GM21786 (cell line): ENCODE results near the gene RHBDL2.
A peak's percentile ranks its signal among the peaks of the same experiment; 100 is the strongest.
"Not testable (repeated sequence)": the region's sequence is repeated elsewhere in the genome, so short reads cannot be mapped to it uniquely, and the experiment has no call there.

Experiments
- ATAC-seq: cut with Tn5 transposase; IDR thresholded peaks from one replicate; pipeline ENCODE4 v1.9.1; 2021; ENCODE audit not compliant: unreplicated experiment

Gene RHBDL2, protein sequence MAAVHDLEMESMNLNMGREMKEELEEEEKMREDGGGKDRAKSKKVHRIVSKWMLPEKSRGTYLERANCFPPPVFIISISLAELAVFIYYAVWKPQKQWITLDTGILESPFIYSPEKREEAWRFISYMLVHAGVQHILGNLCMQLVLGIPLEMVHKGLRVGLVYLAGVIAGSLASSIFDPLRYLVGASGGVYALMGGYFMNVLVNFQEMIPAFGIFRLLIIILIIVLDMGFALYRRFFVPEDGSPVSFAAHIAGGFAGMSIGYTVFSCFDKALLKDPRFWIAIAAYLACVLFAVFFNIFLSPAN

DNA sequence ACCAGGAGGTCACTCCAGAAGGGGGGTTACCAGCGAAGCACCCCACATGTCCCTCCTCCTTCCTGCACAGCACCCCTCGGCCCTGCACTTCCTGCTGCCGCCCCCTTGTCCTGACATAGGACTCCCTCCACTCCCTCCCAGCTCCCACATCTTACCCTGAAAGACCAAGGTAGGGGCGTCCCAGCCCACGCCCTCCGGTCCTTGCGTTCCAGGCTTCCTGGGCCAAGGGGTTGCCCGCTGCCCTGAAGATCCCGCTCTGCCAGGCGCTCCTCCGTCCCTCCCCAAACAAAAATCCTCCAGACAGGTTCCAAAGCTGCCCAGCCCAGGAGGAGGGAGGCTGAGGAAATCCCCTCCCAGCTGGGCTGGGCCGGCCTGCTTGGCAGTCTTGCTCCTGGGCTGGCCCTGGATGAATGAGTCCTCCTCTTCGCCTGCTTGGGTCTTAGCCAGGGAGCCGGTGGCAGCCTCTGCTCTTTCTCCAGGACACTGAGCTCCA lies at the start of gene RHBDL2:
Gene RHBDL2, minus strand, starts transcription at position 304 of the 493 bp plus-strand sequence. CDS start 22,618 bp downstream, outside the sequence.
- ATAC-seq: no peak

DNA sequence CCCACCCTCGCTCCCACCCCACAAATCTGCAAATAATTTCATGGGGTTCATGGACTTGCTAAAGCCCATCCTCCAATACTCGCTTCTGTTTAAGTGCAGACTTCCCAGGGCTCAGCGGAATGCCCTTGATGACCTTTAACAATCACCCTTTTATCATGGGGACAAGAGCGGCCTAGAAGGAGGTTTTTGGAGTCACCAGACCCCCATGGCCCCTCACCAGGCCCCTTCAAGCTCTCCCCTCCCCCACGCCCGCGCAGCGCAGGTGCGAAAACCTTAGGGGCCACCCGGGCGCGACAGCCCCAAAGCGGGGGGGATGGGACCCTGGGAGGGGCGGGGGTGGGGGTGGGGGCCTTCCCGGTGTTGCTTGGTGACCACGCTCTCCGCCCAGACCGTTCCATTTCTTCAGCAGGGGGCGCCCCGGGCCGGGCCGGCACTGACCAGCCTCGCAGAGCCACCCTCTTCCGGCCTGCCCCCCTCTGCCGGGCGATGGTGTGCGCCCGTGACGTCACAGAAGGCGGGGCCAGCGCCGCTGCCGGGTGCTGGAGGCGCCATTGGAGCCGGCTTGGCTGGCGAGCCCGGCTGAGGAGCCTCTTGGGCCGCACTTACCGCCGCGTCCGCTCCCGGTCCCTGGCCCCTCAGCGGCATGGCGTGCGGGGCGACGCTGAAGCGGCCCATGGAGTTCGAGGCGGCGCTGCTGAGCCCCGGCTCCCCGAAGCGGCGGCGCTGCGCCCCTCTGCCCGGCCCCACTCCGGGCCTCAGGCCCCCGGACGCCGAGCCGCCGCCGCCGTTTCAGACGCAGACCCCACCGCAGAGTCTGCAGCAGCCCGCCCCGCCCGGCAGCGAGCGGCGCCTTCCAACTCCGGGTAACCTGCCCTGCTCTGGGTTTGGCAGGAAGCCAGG lies 49.4 kb upstream of the RHBDL2 start, which contains the start of gene AKIRIN1:
Gene AKIRIN1, plus strand, starts transcription at position 539 of the 900 bp plus-strand sequence. Its CDS starts 105 bp downstream, at position 644.
- ATAC-seq: peak; percentile 95

DNA sequence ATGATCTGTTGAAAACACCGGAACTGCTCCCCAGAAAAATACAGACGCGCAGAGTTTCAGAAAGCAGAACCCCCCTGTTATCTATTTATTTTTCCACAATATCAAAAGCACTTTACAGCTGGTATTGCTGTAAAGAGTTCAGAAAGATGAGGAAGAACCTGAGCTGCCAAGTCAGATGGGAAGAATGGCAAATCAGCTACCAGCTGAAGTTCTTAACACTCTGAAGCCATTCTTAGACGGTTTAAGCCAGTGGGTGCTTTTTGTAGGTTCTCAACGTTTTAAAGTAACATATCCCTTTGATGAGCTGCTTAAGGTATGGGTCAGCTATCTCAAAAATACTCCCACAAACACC lies 48.7 kb upstream of the RHBDL2 start:
- ATAC-seq: no peak

DNA sequence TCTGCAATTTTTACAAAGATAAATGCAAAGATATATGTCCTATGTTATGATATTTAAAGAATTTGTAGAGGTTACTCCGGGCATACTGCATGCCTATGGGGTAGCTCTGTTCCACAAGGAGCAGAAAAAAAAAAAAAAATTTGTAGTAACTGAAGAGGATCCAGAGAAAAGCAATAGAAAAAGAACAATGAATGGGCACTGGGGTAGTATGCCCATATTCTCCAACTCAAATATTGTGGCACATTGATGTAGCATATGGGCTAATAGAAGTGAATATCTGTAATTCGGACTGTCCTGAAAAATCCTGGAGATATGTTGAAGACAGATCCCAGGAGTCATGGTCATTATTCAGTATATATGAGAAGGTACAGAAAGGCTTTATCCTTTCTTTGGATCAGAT lies 48.3 kb upstream of the RHBDL2 start:
- no peak for ATAC-seq

DNA sequence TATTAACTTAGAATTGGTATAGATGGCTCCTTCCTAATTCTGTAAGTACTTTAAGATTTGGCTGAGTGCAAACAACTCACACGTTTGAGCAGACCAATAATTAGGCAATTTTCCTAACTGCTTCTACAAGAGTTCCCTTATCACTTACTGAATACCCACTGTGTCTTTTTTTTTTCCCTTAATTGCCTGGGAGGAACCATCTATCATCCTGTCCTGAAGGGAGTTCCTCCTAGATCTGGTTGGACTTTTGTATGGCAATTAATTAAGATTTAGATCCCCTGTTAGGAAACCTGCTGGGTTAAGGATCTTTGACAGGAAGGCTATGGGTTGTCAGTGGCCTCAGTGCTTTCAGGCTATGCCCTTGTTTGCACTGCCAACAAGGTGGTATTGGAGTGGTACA lies 37.8 kb upstream of the RHBDL2 start:
- not testable (repeated sequence) for ATAC-seq

DNA sequence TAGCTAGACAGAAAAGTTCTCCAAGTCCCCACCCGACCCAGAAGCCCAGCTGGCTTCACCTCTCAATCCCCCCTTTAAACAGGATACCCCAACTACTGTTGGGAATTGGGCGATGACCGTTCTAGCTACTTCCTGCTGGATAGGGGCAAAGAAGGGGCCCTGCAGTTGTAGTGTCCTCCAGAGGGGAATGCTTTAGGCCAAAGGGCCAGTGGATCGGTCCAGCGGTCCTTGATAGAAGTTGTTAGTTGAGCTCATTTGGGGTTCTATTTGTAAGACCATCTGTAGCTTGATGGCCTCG lies 36.6 kb upstream of the RHBDL2 start:
- not testable (repeated sequence) for ATAC-seq

DNA sequence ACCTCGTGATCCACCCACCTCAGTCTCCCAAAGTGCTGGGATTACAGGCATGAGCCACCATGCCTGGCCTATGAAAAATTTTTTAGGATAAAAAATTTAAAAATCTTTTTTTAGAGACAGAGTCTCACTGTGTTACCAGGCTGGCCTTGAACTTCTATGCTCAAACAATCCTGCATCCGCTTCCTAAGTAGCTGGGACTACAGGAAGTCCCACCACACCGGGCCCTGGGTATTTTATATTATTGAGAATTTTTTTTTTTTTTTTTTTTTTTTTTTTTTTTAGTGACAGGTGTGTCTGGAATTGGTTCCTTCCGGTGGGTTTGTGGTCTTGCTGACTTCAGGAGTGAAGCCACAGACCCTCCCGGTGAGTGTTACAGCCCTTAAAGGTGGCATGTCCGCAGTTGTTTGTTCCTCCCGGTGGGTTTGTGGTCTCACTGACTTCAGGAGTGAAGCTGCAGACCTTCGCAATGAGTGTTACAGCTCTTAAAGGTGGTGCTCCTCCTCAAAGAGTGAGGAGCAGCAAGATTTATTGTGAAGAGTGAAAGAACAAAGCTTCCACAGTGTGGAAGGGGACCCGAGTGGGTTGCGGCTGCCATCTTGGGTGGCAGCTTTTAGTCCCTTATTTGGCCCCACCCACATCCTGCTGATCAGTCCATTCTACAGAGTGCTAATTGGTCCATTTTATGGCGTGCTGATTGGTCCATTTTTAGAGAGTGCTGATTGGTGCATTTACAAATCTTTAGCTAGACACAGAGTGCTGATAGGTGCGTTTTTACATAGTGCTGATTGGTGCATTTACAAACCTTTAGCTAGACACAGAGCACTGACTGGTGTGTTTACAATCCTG lies 36.0 kb upstream of the RHBDL2 start:
- not testable (repeated sequence) for ATAC-seq

DNA sequence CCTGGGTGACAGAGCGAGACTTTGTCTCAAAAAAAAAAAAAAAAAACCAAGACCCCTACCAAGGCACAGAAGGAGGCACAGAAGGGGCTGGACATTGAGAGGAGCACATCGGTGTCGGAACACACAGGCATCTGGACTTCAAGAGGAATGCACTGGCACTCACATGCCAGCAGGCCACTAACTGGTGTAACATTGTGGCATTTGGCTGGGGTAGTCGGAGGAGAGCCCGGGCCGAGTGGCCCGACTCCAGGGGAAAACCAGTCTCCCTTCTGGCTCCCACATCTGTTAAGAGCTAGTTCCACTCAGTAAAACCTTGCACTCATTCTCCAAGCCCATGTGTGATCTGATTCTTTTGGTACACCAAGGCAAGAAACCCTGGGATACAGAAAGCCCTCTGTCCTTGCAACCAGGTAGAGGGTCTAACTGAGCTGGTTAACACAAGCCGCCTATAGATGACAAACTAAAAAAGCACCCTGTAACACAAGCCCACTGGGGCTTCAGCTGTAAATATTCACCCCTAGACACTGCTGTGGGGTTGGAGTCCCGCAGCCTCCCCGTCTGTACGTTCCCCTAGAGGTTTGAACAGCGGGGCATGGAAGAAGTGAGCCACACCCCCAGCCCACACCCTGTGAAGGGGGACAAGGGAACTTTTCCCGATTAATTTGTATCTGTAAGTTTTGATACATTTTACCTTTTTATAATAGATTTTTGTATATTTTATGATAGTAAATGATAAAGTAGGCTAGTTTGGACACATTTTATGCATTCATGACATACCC lies 32.2 kb upstream of the RHBDL2 start:
- no peak for ATAC-seq

DNA sequence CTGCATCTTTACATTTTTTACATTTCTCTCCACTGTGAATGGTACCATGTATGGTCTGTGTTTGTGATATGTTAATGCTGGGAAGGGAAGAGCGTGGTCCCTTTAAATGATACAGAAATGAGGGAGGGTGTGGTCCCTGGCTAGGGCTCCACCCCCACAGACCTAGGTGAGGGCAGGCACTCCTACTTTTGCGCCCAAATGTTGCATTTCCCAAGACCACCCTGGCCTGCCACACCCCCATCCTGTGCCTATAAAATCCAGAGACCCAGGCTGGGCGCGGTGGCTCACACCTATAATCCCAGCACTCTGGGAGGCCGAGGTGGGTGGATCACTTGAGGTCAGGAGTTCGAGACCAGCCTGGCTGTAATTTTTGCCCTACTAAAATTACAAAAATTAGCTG lies 31.5 kb upstream of the RHBDL2 start:
- not testable (repeated sequence) for ATAC-seq

DNA sequence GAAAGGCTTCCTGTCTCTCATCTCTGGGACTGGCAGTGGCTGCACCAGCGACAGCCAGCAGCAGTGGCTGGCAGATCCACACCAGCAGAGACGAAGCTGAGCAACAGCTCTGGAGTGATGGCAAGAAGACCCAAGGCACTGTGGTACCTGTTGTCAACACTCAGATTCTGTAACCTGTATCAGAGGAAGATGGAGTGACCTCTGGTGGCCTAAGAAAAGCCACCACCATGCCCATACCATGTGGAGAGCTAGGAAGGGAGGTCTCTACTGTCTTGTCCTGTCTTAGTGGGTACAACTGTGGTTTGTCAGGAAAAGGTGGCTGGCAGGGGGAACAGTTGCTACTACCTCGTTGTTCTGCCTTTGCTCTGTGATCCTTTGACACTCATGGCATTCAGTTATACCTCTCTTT lies 22.5 kb upstream of the RHBDL2 start:
- ATAC-seq: no peak

DNA sequence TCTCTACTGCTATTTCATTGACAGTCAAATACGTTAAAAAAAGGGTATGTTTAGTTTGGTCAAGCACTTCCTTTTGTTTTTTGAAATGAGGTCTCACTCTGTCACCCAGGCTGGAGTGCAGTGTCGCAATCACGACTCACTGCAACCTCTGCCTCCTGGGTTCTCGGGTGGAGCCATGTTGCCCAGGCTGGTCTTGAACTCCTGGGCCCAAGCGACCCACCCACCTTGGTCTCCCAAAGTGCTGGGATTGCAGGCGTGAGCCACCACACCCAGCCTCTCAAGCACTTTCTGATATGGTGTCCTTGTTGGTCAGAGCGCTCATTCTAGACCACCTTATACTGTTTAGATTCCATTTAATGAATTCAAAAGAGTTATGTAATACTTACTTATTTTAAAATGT lies 20.9 kb upstream of the RHBDL2 start:
- no peak for ATAC-seq

DNA sequence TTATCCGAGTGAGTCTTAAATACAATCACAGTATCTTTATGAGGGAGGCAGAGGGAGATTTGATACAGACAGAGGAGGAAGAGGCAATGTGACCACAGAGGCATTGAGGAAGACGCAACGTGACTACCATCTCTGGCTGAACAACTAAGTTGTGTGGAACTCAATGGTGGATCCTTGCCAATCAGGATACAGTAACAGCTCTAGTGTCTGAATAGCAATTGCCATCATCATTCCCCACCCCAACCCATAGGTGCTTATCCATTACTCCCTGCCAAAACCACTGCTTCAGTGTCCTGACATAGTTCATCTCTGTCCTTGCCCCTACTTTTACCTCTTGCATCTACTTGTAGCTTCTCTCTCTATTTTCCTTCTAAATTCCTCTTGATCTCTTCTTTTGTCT lies 20.5 kb upstream of the RHBDL2 start:
- no peak for ATAC-seq

DNA sequence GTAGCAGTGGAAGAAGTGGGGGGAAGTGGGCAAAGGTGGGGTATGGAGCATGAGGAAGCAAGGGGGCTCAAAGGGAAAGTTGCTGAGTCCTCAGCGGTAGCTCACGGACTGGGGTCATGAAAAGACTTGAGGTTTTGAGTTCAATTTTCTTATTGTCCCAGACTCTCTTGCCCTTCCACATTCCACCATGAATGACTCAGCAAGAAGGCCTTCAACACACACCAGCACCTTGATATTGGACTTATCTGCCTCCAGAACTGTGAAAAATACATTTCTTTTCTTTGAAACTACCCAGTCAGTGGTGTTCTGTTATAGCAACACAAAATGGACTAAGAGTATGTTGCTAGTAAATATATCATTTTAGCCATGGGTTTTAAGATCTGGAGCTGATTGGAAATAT lies 17.3 kb upstream of the RHBDL2 start:
- ATAC-seq: no peak

DNA sequence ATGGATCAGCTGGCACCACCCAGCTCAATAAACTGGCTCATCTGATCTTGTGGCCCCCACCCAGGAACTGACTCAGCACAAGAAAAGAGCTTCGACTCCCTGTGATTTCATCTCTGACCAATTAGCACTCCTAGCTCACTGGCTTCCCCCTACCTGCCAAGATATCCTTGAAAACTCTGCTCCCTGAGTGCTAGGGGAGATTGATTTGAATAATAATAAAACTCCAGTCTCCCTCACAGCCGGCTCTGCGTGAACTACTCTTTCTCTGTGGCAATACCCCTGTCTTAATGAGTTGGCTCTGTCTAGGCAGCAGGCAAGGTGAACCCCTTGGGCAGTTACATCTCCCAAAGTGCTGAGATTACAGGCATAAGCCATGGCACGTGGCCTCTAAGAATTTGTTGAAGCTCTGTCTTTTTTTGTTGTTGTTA lies 11.8 kb upstream of the RHBDL2 start:
- no peak for ATAC-seq

DNA sequence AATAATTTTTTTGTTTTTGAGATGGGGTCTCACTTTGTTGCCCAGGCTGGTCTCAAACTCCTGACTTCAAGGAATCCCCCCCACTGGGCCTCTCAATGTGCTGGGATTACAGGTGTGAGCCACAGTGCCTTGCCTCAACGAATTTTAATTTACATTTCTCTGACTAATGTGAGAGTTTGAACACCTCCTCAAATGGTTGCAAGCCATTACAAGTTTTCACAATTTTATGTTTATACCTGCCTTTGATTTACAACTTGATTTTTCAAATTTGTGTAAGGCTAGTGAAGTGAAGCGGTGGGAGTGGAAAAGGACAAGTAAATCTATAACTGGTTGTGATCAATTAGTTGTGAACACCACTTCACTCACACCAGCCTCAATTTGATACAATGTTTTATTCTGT lies 8.9 kb upstream of the RHBDL2 start:
- no peak for ATAC-seq

DNA sequence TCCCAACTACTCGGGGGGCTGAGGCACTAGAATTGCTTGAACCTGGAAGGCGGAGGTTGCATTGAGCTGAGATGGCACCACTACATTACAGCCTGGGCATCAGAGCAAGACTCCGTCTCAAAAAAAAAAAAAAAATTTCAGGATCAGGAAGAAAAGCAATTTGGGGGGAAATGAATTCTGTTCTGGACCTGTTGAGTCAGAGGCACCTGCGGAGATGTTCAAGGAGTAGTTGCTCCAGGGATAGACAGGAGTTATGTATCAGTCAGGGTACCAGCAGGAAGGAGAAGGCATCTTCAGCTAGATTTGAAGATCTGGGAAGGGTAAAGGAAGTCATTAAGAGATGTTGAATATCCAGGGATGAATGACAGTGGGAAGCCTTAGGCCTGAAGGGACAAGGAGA lies 2.9 kb upstream of the RHBDL2 start:
- no peak for ATAC-seq

DNA sequence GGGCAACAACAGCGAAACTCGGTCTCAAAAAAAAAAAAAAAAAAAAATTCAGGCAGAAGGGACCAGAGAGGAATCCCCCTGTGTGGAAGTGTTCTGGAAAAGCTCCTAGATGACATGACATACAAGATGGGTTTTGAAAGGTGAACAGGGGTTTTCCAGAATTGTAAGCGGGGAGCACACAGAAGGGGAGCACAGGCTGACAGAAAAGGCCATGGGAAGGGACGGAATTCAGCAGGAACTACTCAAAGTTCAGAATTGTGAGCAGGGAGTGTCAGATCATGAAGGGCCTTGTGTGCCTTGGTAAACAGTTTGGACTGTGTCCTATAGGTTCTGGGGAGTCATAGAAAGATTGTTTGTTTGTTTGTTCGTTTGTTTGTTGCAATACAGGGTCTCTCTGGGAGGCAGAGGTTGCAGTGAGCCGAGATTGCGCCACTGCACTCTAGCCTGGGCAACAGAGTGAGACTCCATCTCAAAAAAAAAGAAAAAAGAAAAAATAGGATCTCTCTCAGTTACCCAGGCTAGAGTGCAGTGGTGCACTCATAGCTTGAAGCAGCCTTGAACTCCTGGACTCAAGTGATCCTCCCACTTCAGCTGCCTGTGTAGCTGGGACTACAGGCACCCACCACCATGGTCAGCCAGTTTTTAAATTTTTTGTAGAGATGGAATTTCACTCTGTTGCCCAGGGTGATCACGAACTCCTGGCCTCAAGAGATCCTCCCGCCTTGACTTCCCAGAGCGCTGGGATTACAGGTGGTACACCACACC lies 1.2 kb upstream of the RHBDL2 start:
- ATAC-seq: no peak

DNA sequence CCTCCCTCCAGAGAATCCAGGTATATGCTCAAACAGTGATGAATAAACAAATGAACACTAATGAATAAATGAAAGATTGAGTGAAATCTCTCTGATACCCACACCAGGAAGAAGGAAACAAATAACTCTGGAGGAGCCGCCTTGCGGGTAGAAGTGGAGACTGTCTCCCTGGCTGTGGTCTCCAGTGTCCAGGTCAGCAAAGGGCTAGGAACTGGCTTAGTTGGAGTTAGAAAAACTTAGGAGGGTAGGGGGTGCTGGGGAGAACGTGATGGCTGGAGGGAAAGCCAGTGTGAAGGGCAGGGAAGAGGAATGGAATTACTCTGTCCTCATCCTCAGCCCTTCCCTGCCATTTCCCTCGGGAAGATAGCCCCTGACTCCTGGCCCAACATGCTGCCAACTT lies 537 bp downstream of the RHBDL2 start:
- no peak for ATAC-seq

DNA sequence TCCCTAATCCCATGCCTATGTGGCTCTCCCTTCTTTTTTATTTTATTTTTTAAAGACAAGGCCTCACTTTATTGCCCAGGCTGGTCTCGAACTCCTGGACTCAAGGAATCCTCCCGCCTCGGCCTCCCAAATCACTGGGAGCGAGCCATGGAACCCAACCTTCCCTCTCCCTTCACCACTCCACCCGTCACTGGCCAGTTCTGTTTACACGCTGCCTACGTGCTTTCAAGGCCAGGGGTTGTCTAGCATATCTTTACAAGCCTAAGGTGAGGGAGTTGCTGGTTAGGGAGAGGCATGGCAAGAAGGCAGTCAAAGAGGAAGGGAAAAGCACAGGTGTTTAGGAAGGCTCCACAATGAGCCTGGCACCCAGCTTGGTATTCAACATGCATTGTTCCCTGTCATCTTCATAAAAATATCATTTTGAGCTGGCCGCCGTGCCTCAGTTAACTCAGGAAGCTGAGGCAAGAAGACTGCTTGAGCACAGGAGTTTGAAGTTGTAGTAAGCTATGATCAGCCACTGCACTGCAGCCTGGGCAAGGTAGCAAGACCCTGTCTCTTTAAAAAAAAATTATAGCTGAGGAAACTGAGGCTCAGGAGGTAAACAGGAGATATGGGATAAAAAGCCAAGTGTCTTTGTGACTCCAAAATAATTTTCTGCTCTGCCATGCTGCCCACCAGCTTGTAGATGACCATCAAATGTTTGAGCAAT lies 1.1 kb downstream of the RHBDL2 start:
- ATAC-seq: no peak
